HCT116 (cell line): ENCODE measurements around the gene PPP2R5C. TPM values are rescaled to one million over a fixed set of nuclear protein-coding genes. Genes with fewer than 3 reads are reported as not detected.

Experiments used
- ATAC-seq: fragments of 200-7000 bp; cut with Tn5 transposase; 2 replicates; pipeline ENCODE4 v1.9.1; 2020; ENCODE audit warnings: mild to moderate bottlenecking, moderate library complexity
- BruUV-seq: library from RNA; stranded (reverse); fragments of 400-500 nt; replicated peaks from 2 replicates; lab custom pipeline; 2021; lab: Mats Ljungman, UMichigan
- CTCF ChIA-PET: fragments of 300-600 bp; sonication (Branson Sonifier 250); formaldehyde crosslinking; loops from one replicate; lab custom pipeline; 2021; ENCODE audit warnings: antibody characterized with exemption; lab: Charles Lee
- POLR2A ChIA-PET: fragments of 300-600, 350-600 bp; sonication (Branson Sonifier 250); formaldehyde crosslinking; loops from one replicate; lab custom pipeline; 2021; ENCODE audit warnings: antibody characterized with exemption; lab: Charles Lee
- RAD21 ChIA-PET, 2 experiments: fragments of 300-600 bp; sonication (Branson Sonifier 250); formaldehyde crosslinking; loops; one replicate each; lab custom pipeline; 2023; ENCODE audit warnings: low total read pairs in 2 of 2; ENCODE audit not compliant: uncharacterized antibody in 2 of 2, unreplicated experiment in 2 of 2, low non-redundant PET in 1 of 2; lab: Charles Lee
- DNase-seq: peaks from one replicate; pipeline ENCODE4 v3.0.0-alpha.2; 2010; ENCODE audit warnings: low read depth, low spot score
- H2AFZ ChIP-seq: fragments of 200-600 bp; shearing (Covaris generic), sonication (generic); 2 replicates; pipeline ENCODE4 v1.6.1; 2017; ENCODE audit warnings: low read depth, mixed run types, mixed read lengths, antibody characterized with exemption, low read length; ENCODE audit not compliant: poor library complexity, severe bottlenecking
- H3K27ac ChIP-seq: 2 replicates; pipeline ENCODE4 v1.5.1; 2012; ENCODE audit warnings: low read depth, low read length
- H3K27me3 ChIP-seq: fragments of 200-600 bp; sonication (generic); 2 replicates; pipeline ENCODE4 v1.6.1; 2016; ENCODE audit warnings: mixed run types, low read length, mixed read lengths; ENCODE audit not compliant: insufficient read depth
- H3K36me3 ChIP-seq, 2 experiments: fragments of 200-500 bp in 1 of 2; fragments of 200-600 bp in 1 of 2; sonication (Bioruptor generic) in 1 of 2; sonication (generic) in 1 of 2; 2 replicates each; pipeline versions ENCODE4 v1.5.1 to v1.6.1; 2014 to 2016; ENCODE audit warnings: low read length in 2 of 2, inconsistent platforms in 1 of 2, mixed read lengths in 1 of 2, mixed run types in 1 of 2; ENCODE audit not compliant: insufficient read depth in 2 of 2, control insufficient read depth in 1 of 2
- H3K4me1 ChIP-seq, 2 experiments: fragments of 200-600 bp in 1 of 2; sonication (generic) in 1 of 2; 2 replicates each; pipeline versions ENCODE4 v1.5.1 to v1.6.1; 2012 to 2017; ENCODE audit warnings: low read length in 2 of 2, inconsistent platforms in 1 of 2, mild to moderate bottlenecking in 1 of 2, mixed read lengths in 1 of 2, mixed run types in 1 of 2, moderate library complexity in 1 of 2; ENCODE audit not compliant: insufficient read depth in 2 of 2, control insufficient read depth in 1 of 2
- H3K4me2 ChIP-seq: fragments of 200-600 bp; sonication (generic); 2 replicates; pipeline ENCODE4 v1.6.1; 2017; ENCODE audit warnings: mixed run types, low read length, mixed read lengths
- H3K4me3 ChIP-seq, 2 experiments: fragments of 200-600 bp in 1 of 2; sonication (generic) in 1 of 2; replicated peaks in 1 of 2; 2 replicates each; pipeline ENCODE4 v1.5.1; 2011 to 2016; ENCODE audit warnings: low read length in 2 of 2, control low read depth in 1 of 2, low read depth in 1 of 2, mild to moderate bottlenecking in 1 of 2, mixed read lengths in 1 of 2, mixed run types in 1 of 2
- H3K79me2 ChIP-seq: fragments of 200-600 bp; sonication (generic); 2 replicates; pipeline ENCODE4 v1.6.1; 2017; ENCODE audit warnings: mild to moderate bottlenecking, mixed run types, low read length, moderate library complexity, mixed read lengths; ENCODE audit not compliant: insufficient read depth
- H3K9ac ChIP-seq: fragments of 200-600 bp; sonication (generic); 2 replicates; pipeline ENCODE4 v1.6.1; 2016; ENCODE audit warnings: low read length, mixed read lengths
- H3K9me2 ChIP-seq: fragments of 200-600 bp; sonication (generic), shearing (Covaris generic); 2 replicates; pipeline ENCODE4 v1.6.1; 2017; ENCODE audit warnings: mixed run types, mild to moderate bottlenecking, moderate library complexity; ENCODE audit not compliant: insufficient read depth
- H3K9me3 ChIP-seq, 2 experiments: fragments of 200-500 bp in 1 of 2; fragments of 200-600 bp in 1 of 2; sonication (Bioruptor generic) in 1 of 2; sonication (generic) in 1 of 2; 2 replicates each; pipeline ENCODE4 v1.6.1; 2014 to 2017; ENCODE audit warnings: low read length in 2 of 2, mixed read lengths in 2 of 2, inconsistent platforms in 1 of 2, low read depth in 1 of 2, mild to moderate bottlenecking in 1 of 2, mixed run types in 1 of 2, moderate library complexity in 1 of 2; ENCODE audit not compliant: control insufficient read depth in 1 of 2, insufficient read depth in 1 of 2
- H4K20me1 ChIP-seq: fragments of 200-600 bp; sonication (generic), shearing (Covaris generic); 2 replicates; pipeline ENCODE4 v1.6.1; 2017; ENCODE audit warnings: mixed run types, mild to moderate bottlenecking, moderate library complexity; ENCODE audit not compliant: insufficient read depth
- ATF3 ChIP-seq: IDR thresholded peaks from 2 replicates; pipeline ENCODE4 v1.6.1; 2012
- CBX3 ChIP-seq: IDR thresholded peaks from 2 replicates; pipeline ENCODE4 v1.6.1; 2012; ENCODE audit warnings: low read depth
- JUND ChIP-seq: IDR thresholded peaks from 2 replicates; pipeline ENCODE4 v1.6.1; 2012
- POLR2AphosphoS5 ChIP-seq: IDR thresholded peaks from 2 replicates; pipeline ENCODE4 v1.6.1; 2011; ENCODE audit warnings: mild to moderate bottlenecking, low read depth, low read length, moderate library complexity
- RAD21 ChIP-seq: IDR thresholded peaks from 2 replicates; pipeline ENCODE4 v1.6.1; 2012; ENCODE audit warnings: low read depth, mild to moderate bottlenecking
- TCF7L2 ChIP-seq: IDR thresholded peaks from 2 replicates; pipeline ENCODE4 v1.7.0; 2011; ENCODE audit warnings: borderline replicate concordance, inconsistent platforms; ENCODE audit not compliant: insufficient read depth, insufficient read length; ENCODE audit errors: extremely low read depth
- ZBTB33 ChIP-seq: IDR thresholded peaks from 2 replicates; pipeline ENCODE4 v1.6.1; 2011; ENCODE audit warnings: mild to moderate bottlenecking, low read length, moderate library complexity; ENCODE audit not compliant: insufficient replicate concordance; ENCODE audit errors: extremely low read depth
- ZFX ChIP-seq: fragments of 450-650 bp; IDR thresholded peaks from 2 replicates; pipeline ENCODE4 v1.6.1; 2017
- intact Hi-C: fragments of 100-400 bp; cut with micrococcal nuclease; formaldehyde crosslinking; loops from 2 replicates; pipeline ENCODE4 v1.10.0; 2022
- total RNA-seq: library from RNA; stranded (reverse); gene quantifications from one replicate; pipeline ENCODE4 v1.2.1, GENCODE V29; 2021; ENCODE audit not compliant: unreplicated experiment

Gene PPP2R5C
- total RNA-seq, 1 experiment from 2014 or later: 117 TPM

GRCh38 chr14:101953151-101953550 is 191.6 kb downstream of the PPP2R5C start:
- H3K4me2 ChIP-seq: no peak overlapping the region
- no peaks in the 10 kb centered on the region for H3K36me3 ChIP-seq
- BruUV-seq: no TSS peak
- H3K9me3 ChIP-seq: no peaks in the 10 kb centered on the region
- DNase-seq (no peak), ATAC-seq (no peak)
- H3K9me2 ChIP-seq: no peaks in the 10 kb centered on the region
- H4K20me1 ChIP-seq: no peaks in the 10 kb centered on the region
- H3K9ac ChIP-seq: no peak overlapping the region
- intact Hi-C loops: no loop called here
- no peaks in the 10 kb centered on the region for H3K27me3 ChIP-seq
- H3K79me2 ChIP-seq: peaks cover 10% of the 10 kb centered on the region
- peaks cover 5 to 7% of the 10 kb centered on the region in 2 experiments for H3K4me1 ChIP-seq
- H3K4me3 ChIP-seq: no peak overlapping the region
- no peak overlapping the region for H2AFZ ChIP-seq
- H3K27ac ChIP-seq: no peak overlapping the region
- ChIA-PET POLR2A (no interaction called here), RAD21 (interaction anchor here in 1 of 2 experiments (1.0 kb wide), 1 partner anchor 182 kb away, joined by 10 read pairs; no protein-coding TSS in a partner anchor)
- no peak for TF ChIP-seq RAD21
- no peak for TF ChIP-seq CBX3
- no peak for TF ChIP-seq ATF3
- no peak for TF ChIP-seq ZBTB33
- TF ChIP-seq ZFX: no peak
- no peak for TF ChIP-seq JUND
- TF ChIP-seq POLR2AphosphoS5: no peak
- no peak for TF ChIP-seq TCF7L2
- TF ChIP-seq, all 23 proteins: peak for 0
- CTCF ChIA-PET: interaction anchor here (0.7 to 1.7 kb wide), 5 partner anchors 93 to 246 kb away, joined by 3 to 18 read pairs (median 4); no protein-coding TSS in a partner anchor
